Nephron progenitor cell (in vitro differentiated cells): ENCODE data around the gene ULK4.

Experiments used
- DNase-seq: peaks from one replicate; pipeline ENCODE4 v3.0.0; 2021
- H3K27ac Mint-ChIP-seq: 2 replicates; pipeline ENCODE4 v1.8.0; 2021; ENCODE audit warnings: mild to moderate bottlenecking, moderate library complexity, mixed read lengths
- H3K27me3 Mint-ChIP-seq: 2 replicates; pipeline ENCODE4 v1.8.0; 2021; ENCODE audit warnings: mild to moderate bottlenecking, low read depth, mixed read lengths; ENCODE audit not compliant: poor library complexity
- H3K36me3 Mint-ChIP-seq: 2 replicates; pipeline ENCODE4 v1.8.0; 2021; ENCODE audit warnings: low read depth, mixed read lengths
- H3K4me1 Mint-ChIP-seq: 2 replicates; pipeline ENCODE4 v1.8.0; 2021; ENCODE audit warnings: mixed read lengths
- H3K4me3 Mint-ChIP-seq: 2 replicates; pipeline ENCODE4 v1.8.0; 2021; ENCODE audit warnings: mild to moderate bottlenecking, moderate library complexity, mixed read lengths
- H3K9me3 Mint-ChIP-seq: 2 replicates; pipeline ENCODE4 v1.8.0; 2021; ENCODE audit warnings: mild to moderate bottlenecking, moderate library complexity, mixed read lengths
- CTCF ChIP-seq: fragments of 200-600 bp; sonication (generic); IDR thresholded peaks from 2 replicates; pipeline ENCODE4 v1.5.0; 2021; ENCODE audit warnings: antibody characterized with exemption

Gene ULK4

GRCh38 chr3:41836360-41837134, 125.4 kb downstream of the ULK4 start:
- H3K4me1 Mint-ChIP-seq: no peaks in the 10 kb centered on the region
- TF ChIP-seq CTCF: no peak
- peaks cover 39% of the 10 kb centered on the region for H3K9me3 Mint-ChIP-seq
- DNase-seq: no peak
- no peak overlapping the region for H3K4me3 Mint-ChIP-seq
- H3K27me3 Mint-ChIP-seq: no peaks in the 10 kb centered on the region
- H3K36me3 Mint-ChIP-seq: peaks cover 30% of the 10 kb centered on the region
- H3K27ac Mint-ChIP-seq: no peak overlapping the region

- Mint-ChIP-seq H3K9me3 (peaks cover 25% of the 10 kb centered on the region), H3K27me3 (no peaks in the 10 kb centered on the region), H3K4me3 (no peak overlapping the region), H3K4me1 (no peaks in the 10 kb centered on the region), H3K36me3 (peaks cover 36% of the 10 kb centered on the region), H3K27ac (no peak overlapping the region)
- TF ChIP-seq CTCF: no peak
- no peak for DNase-seq
Measured at GRCh38 chr3:41833628-41834027, 128.3 kb downstream of the ULK4 start.

GRCh38 chr3:41819236-41819635, 142.7 kb downstream of the ULK4 start:
- Mint-ChIP-seq H3K36me3 (peaks cover 12% of the 10 kb centered on the region), H3K4me3 (no peak overlapping the region), H3K27me3 (peaks cover 4% of the 10 kb centered on the region), H3K27ac (no peak overlapping the region), H3K9me3 (peaks cover 13% of the 10 kb centered on the region), H3K4me1 (no peaks in the 10 kb centered on the region)
- TF ChIP-seq CTCF: no peak
- DNase-seq: no peak

GRCh38 chr3:41808618-41809017, 153.3 kb downstream of the ULK4 start:
- DNase-seq: no peak
- peaks cover 4% of the 10 kb centered on the region for H3K9me3 Mint-ChIP-seq
- no peaks in the 10 kb centered on the region for H3K27me3 Mint-ChIP-seq
- no peak overlapping the region for H3K4me3 Mint-ChIP-seq
- no peaks in the 10 kb centered on the region for H3K4me1 Mint-ChIP-seq
- no peak for TF ChIP-seq CTCF
- no peak overlapping the region for H3K27ac Mint-ChIP-seq
- H3K36me3 Mint-ChIP-seq: no peaks in the 10 kb centered on the region

- no peaks in the 10 kb centered on the region for H3K4me1 Mint-ChIP-seq
- peaks cover 7% of the 10 kb centered on the region for H3K9me3 Mint-ChIP-seq
- H3K4me3 Mint-ChIP-seq: no peak overlapping the region
- no peak overlapping the region for H3K27ac Mint-ChIP-seq
- H3K36me3 Mint-ChIP-seq: no peaks in the 10 kb centered on the region
- no peak for DNase-seq
- TF ChIP-seq CTCF: no peak
- H3K27me3 Mint-ChIP-seq: peaks cover 2% of the 10 kb centered on the region
Measured at GRCh38 chr3:41808152-41808551, 153.8 kb downstream of the ULK4 start.
